Measurements from ENCODE around the gene SRPRA.

DNA sequence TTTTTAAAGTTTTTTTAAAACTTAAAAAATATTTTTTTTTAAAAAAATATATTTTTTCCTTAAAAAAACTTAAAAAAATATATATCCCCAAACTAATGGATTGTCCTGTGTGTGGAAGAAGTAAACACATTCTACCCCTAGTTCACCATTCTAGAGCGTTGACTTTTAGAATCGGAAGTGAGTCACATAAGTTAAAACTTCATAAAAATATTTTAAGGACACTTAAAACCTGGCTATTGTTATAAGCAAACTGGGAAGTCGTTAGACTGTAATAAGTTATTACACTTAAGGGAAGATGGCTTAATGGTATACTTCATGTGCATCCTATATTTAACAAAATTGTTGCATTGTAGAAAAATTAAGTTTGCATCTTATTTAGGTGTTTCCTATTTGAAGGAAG is 36.0 kb downstream of the SRPRA start:
- TF ChIP-seq, protein P1, sequence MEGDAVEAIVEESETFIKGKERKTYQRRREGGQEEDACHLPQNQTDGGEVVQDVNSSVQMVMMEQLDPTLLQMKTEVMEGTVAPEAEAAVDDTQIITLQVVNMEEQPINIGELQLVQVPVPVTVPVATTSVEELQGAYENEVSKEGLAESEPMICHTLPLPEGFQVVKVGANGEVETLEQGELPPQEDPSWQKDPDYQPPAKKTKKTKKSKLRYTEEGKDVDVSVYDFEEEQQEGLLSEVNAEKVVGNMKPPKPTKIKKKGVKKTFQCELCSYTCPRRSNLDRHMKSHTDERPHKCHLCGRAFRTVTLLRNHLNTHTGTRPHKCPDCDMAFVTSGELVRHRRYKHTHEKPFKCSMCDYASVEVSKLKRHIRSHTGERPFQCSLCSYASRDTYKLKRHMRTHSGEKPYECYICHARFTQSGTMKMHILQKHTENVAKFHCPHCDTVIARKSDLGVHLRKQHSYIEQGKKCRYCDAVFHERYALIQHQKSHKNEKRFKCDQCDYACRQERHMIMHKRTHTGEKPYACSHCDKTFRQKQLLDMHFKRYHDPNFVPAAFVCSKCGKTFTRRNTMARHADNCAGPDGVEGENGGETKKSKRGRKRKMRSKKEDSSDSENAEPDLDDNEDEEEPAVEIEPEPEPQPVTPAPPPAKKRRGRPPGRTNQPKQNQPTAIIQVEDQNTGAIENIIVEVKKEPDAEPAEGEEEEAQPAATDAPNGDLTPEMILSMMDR (IDR thresholded peaks at IDR 0.05) = no peak
- TF ChIP-seq EZH2 (IDR thresholded peaks at IDR 0.05; ENCODE audit: borderline replicate concordance, insufficient read depth, low read depth, low read length, poor library complexity, severe bottlenecking) = no peak

Measured in B cell (primary cell).